SK-N-SH (cell line): ENCODE data around the gene OR52D1. TPM values are rescaled to one million over a fixed set of nuclear protein-coding genes. Genes with fewer than 3 reads are reported as not detected.

Experiments used
- CTCF ChIA-PET: fragments of 300-600, 350-600 bp; formaldehyde crosslinking; extraction: SDS; loops from one replicate; lab custom pipeline; 2021; lab: Yijun Ruan, JAX
- POLR2A ChIA-PET: fragments of 350-600 bp; sonication (Branson Sonifier 250); formaldehyde crosslinking; extraction: SDS; loops from one replicate; lab custom pipeline; 2020; ENCODE audit warnings: antibody characterized with exemption, inconsistent platforms; lab: Yijun Ruan, JAX
- DNase-seq: peaks from one replicate; pipeline ENCODE4 v3.0.0; 2012
- H2AFZ ChIP-seq: fragments of 200-600 bp; sonication (generic); 2 replicates; pipeline ENCODE4 v1.8.1; 2016; ENCODE audit warnings: antibody characterized with exemption, mild to moderate bottlenecking, low read depth
- H3F3A ChIP-seq: fragments of 200-600 bp; sonication (generic); replicated peaks from 2 replicates; pipeline ENCODE3; 2016; ENCODE audit warnings: antibody characterized with exemption, mild to moderate bottlenecking; ENCODE audit not compliant: insufficient read depth
- H3K27ac ChIP-seq, 2 experiments: fragments of 200-500 bp in 1 of 2; fragments of 200-600 bp in 1 of 2; sonication (Bioruptor generic) in 1 of 2; sonication (generic), shearing (Covaris generic) in 1 of 2; 2 replicates each; pipeline versions ENCODE4 v1.5.1 to v1.6.1; 2014 to 2016; ENCODE audit warnings: low read depth in 2 of 2, inconsistent platforms in 1 of 2, low read length in 1 of 2, mild to moderate bottlenecking in 1 of 2, mixed read lengths in 1 of 2
- H3K27me3 ChIP-seq: fragments of 200-600 bp; sonication (generic), shearing (Covaris generic); 2 replicates; pipeline ENCODE4 v1.6.1; 2016; ENCODE audit warnings: mixed run types; ENCODE audit not compliant: insufficient read depth
- H3K36me3 ChIP-seq, 2 experiments: fragments of 200-500 bp in 1 of 2; fragments of 200-600 bp in 1 of 2; sonication (Bioruptor generic) in 1 of 2; sonication (generic) in 1 of 2; replicated peaks in 1 of 2; 2 replicates each; pipeline versions ENCODE3 to v1.5.1; 2014 to 2016; ENCODE audit warnings: low read length in 1 of 2, mild to moderate bottlenecking in 1 of 2; ENCODE audit not compliant: insufficient read depth in 2 of 2, control insufficient read depth in 1 of 2
- H3K4me1 ChIP-seq, 2 experiments: fragments of 200-500 bp in 1 of 2; fragments of 200-600 bp in 1 of 2; sonication (Bioruptor generic) in 1 of 2; sonication (generic), shearing (Covaris generic) in 1 of 2; 2 replicates each; pipeline versions ENCODE4 v1.5.1 to v1.6.1; 2014 to 2016; ENCODE audit warnings: low read depth in 1 of 2, low read length in 1 of 2, mixed run types in 1 of 2; ENCODE audit not compliant: insufficient read depth in 2 of 2, control insufficient read depth in 1 of 2
- H3K4me2 ChIP-seq: fragments of 200-600 bp; sonication (generic), shearing (Covaris generic); 2 replicates; pipeline ENCODE4 v1.6.1; 2017; ENCODE audit warnings: mixed run types
- H3K4me3 ChIP-seq, 2 experiments: fragments of 200-500 bp in 1 of 2; fragments of 200-600 bp in 1 of 2; sonication (Bioruptor generic) in 1 of 2; sonication (generic), shearing (Covaris generic) in 1 of 2; 2 replicates each; pipeline versions ENCODE4 v1.5.1 to v1.8.1; 2014 to 2016; ENCODE audit warnings: low read depth in 2 of 2, inconsistent platforms in 1 of 2, low read length in 1 of 2, mild to moderate bottlenecking in 1 of 2, mixed read lengths in 1 of 2, moderate library complexity in 1 of 2
- H3K79me2 ChIP-seq: fragments of 200-600 bp; sonication (generic); 2 replicates; pipeline ENCODE4 v1.8.1; 2017; ENCODE audit warnings: mild to moderate bottlenecking; ENCODE audit not compliant: insufficient read depth
- H3K9ac ChIP-seq: fragments of 200-600 bp; sonication (generic); 2 replicates; pipeline ENCODE4 v1.6.1; 2017; ENCODE audit warnings: mixed run types
- H3K9me2 ChIP-seq: fragments of 200-600 bp; sonication (generic); 2 replicates; pipeline ENCODE4 v1.6.1; 2017; ENCODE audit warnings: mixed run types
- H3K9me3 ChIP-seq: fragments of 200-600 bp; sonication (generic); 2 replicates; pipeline ENCODE4 v1.6.1; 2017; ENCODE audit warnings: mixed run types, mild to moderate bottlenecking, moderate library complexity
- H4K20me1 ChIP-seq: fragments of 200-600 bp; sonication (generic); 2 replicates; pipeline ENCODE4 v1.6.1; 2017; ENCODE audit warnings: mild to moderate bottlenecking, mixed run types; ENCODE audit not compliant: insufficient read depth
- CTCF ChIP-seq: fragments of 200-600 bp; sonication (generic); IDR thresholded peaks from 2 replicates; pipeline ENCODE4 v1.6.1; 2017; ENCODE audit warnings: antibody characterized with exemption, mild to moderate bottlenecking, moderate library complexity
- ELF1 ChIP-seq: IDR thresholded peaks from 2 replicates; pipeline ENCODE4 v1.4.0; 2012
- FOXJ3 ChIP-seq: sonication (generic); formaldehyde crosslinking; IDR thresholded peaks from 2 replicates; pipeline ENCODE4 v1.5.1; 2020; ENCODE audit warnings: mild to moderate bottlenecking, missing genetic modification reagents
- GATA2 ChIP-seq: sonication (generic); formaldehyde crosslinking; IDR thresholded peaks from 2 replicates; pipeline ENCODE4 v1.5.0; 2020; ENCODE audit warnings: mild to moderate bottlenecking, missing genetic modification reagents
- MEF2A ChIP-seq: IDR thresholded peaks from 2 replicates; pipeline ENCODE4 v1.4.0; 2012; ENCODE audit warnings: low read depth, borderline replicate concordance
- MXI1 ChIP-seq: IDR thresholded peaks from 2 replicates; pipeline ENCODE4 v1.6.1; 2012; ENCODE audit warnings: mild to moderate bottlenecking, low read depth, low read length, improper control_type of control experiment
- NRF1 ChIP-seq: IDR thresholded peaks from 2 replicates; pipeline ENCODE4 v1.6.1; 2012; ENCODE audit warnings: low read depth, mild to moderate bottlenecking, low read length
- RAD21 ChIP-seq: IDR thresholded peaks from 2 replicates; pipeline ENCODE4 v1.6.1; 2012; ENCODE audit warnings: mild to moderate bottlenecking, low read length
- RXRA ChIP-seq: IDR thresholded peaks from 2 replicates; pipeline ENCODE4 v1.4.0; 2012; ENCODE audit warnings: low read depth, mild to moderate bottlenecking, borderline replicate concordance
- SIN3A ChIP-seq: IDR thresholded peaks from 2 replicates; pipeline ENCODE4 v1.6.1; 2012; ENCODE audit warnings: low read depth, mild to moderate bottlenecking, low read length, moderate library complexity, borderline replicate concordance
- TAF1 ChIP-seq: IDR thresholded peaks from 2 replicates; pipeline ENCODE4 v1.6.1; 2012; ENCODE audit warnings: low read depth, mild to moderate bottlenecking, low read length, moderate library complexity, borderline replicate concordance
- TCF12 ChIP-seq: IDR thresholded peaks from 2 replicates; pipeline ENCODE4 v1.4.0; 2012
- TEAD4 ChIP-seq: IDR thresholded peaks from 2 replicates; pipeline ENCODE4 v1.4.0; 2012; ENCODE audit warnings: mild to moderate bottlenecking, borderline replicate concordance; ENCODE audit not compliant: insufficient read depth
- USF1 ChIP-seq: IDR thresholded peaks from 2 replicates; pipeline ENCODE4 v1.4.0; 2012; ENCODE audit warnings: low read depth, borderline replicate concordance
- USF2 ChIP-seq: fragments of 150-350 bp; IDR thresholded peaks from 2 replicates; pipeline ENCODE4 v1.6.1; 2017; ENCODE audit warnings: antibody characterized with exemption, low read length, low read depth, borderline replicate concordance
- YY1 ChIP-seq: IDR thresholded peaks from 2 replicates; pipeline ENCODE4 v1.4.0; 2012; ENCODE audit warnings: low read depth, mild to moderate bottlenecking
- WGBS: methylation state at CpG from one replicate; pipeline ENCODE4 v1.1.6; 2017; ENCODE audit warnings: low lambda C conversion rate; 5-methylcytosine and 5-hydroxymethylcytosine counted together
- polyA plus RNA-seq, 3 experiments: library from polyadenylated mRNA; depleted of rRNA; stranded (reverse); fragments of >200 nt; gene quantifications; 2 replicates each; pipeline ENCODE4 v1.2.3, GENCODE V29; 2012
- TF ChIP-seq, protein P1 (sequence below): IDR thresholded peaks from 2 replicates; pipeline ENCODE4 v1.6.1; 2012; ENCODE audit warnings: mild to moderate bottlenecking, low read depth, low read length, moderate library complexity

OR52D1 gene
- polyA plus RNA-seq, 1 of the 3 experiments (the other 2 are of a cell fraction), result not detected

DNA sequence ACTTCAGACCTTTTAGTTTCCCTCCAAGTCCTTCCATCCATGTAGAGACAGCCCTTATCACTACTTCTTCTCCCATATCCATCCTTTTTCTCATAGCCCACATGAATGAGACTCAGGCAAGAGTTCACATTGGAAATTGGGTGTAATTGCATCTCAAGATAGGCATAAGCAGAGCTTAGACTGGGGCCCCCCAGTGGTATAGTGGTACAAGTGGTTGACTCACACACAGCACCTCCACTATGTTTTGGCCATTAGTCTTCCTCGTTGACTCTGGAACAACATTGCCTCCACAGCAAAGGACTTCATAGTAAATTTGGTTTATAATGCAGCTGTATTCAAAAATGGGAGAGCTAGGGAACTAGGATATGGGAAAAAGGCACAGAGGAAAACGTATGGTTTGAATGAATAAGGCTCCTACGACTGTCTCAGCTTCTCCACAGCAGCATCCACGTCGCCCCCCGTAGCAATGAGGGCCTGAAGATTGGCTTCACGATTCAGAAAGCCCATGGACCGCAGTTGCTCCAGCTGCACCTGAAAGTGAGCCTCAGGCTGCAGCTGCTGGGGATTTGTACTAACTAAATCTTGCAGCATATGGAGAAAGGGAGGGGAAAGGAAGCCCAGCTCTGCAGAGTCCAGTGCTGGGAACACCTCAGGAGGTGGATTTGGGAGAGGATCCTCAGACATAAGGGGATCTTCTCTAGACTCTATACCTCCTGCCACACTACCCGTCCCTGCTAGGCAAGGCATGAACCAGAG, 18.9 kb downstream of the OR52D1 start:
- Histone ChIP-seq H3K27me3 (no peaks in the 10 kb centered on the region), H3K9me3 (no peaks in the 10 kb centered on the region), H3K9me2 (no peaks in the 10 kb centered on the region), H4K20me1 (no peaks in the 10 kb centered on the region), H3K4me3 (no peak overlapping the region), H3K4me1 (no peaks in the 10 kb centered on the region; a peak in 1 of 4 replicates), H3F3A (no peaks in the 10 kb centered on the region), H3K79me2 (no peaks in the 10 kb centered on the region), H3K27ac (no peak overlapping the region), H3K9ac (no peak overlapping the region), H3K4me2 (no peak overlapping the region), H2AFZ (no peak overlapping the region), H3K36me3 (no peaks in the 10 kb centered on the region)
- ChIA-PET POLR2A (no interaction called here), CTCF (interaction anchor here (1.5 kb wide), 1 partner anchor 31 kb away, joined by 7 read pairs; no protein-coding TSS in a partner anchor)
- DNase-seq, result no peak
- no peak for TF ChIP-seq YY1
- TF ChIP-seq MEF2A, result no peak
- WGBS, result under 1% methylated on average over 9 of the region's 9 CpGs

GRCh38 chr11:5507933-5508305, 19.4 kb downstream of the OR52D1 start:
- H2AFZ ChIP-seq, result no peak overlapping the region
- TF ChIP-seq GATA2 (CRISPR knock-in tag) (no peak), RAD21 (no peak), RXRA (no peak), NRF1 (no peak), TCF12 (no peak), CTCF (no peak), SIN3A (no peak), MXI1 (no peak), FOXJ3 (CRISPR knock-in tag) (no peak), TEAD4 (no peak), USF2 (no peak), ELF1 (no peak), USF1 (no peak), TAF1 (no peak)
- TF ChIP-seq, protein P1, sequence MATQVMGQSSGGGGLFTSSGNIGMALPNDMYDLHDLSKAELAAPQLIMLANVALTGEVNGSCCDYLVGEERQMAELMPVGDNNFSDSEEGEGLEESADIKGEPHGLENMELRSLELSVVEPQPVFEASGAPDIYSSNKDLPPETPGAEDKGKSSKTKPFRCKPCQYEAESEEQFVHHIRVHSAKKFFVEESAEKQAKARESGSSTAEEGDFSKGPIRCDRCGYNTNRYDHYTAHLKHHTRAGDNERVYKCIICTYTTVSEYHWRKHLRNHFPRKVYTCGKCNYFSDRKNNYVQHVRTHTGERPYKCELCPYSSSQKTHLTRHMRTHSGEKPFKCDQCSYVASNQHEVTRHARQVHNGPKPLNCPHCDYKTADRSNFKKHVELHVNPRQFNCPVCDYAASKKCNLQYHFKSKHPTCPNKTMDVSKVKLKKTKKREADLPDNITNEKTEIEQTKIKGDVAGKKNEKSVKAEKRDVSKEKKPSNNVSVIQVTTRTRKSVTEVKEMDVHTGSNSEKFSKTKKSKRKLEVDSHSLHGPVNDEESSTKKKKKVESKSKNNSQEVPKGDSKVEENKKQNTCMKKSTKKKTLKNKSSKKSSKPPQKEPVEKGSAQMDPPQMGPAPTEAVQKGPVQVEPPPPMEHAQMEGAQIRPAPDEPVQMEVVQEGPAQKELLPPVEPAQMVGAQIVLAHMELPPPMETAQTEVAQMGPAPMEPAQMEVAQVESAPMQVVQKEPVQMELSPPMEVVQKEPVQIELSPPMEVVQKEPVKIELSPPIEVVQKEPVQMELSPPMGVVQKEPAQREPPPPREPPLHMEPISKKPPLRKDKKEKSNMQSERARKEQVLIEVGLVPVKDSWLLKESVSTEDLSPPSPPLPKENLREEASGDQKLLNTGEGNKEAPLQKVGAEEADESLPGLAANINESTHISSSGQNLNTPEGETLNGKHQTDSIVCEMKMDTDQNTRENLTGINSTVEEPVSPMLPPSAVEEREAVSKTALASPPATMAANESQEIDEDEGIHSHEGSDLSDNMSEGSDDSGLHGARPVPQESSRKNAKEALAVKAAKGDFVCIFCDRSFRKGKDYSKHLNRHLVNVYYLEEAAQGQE, result no peak
- WGBS, result 2% methylated on average over 4 of the region's 6 CpGs
- no peaks in the 10 kb centered on the region for H3K36me3 ChIP-seq
- ChIA-PET POLR2A (no interaction called here), CTCF (interaction anchor here (1.5 kb wide), 1 partner anchor 31 kb away, joined by 7 read pairs; no protein-coding TSS in a partner anchor)
- no peak for DNase-seq
- H3K27ac ChIP-seq, result no peak overlapping the region
- no peaks in the 10 kb centered on the region for H3K9me2 ChIP-seq
- no peaks in the 10 kb centered on the region for H3F3A ChIP-seq
- no peak overlapping the region for H3K4me3 ChIP-seq
- H4K20me1 ChIP-seq, result no peaks in the 10 kb centered on the region
- no peak overlapping the region for H3K4me2 ChIP-seq
- H3K9ac ChIP-seq, result no peak overlapping the region
- H3K79me2 ChIP-seq, result no peaks in the 10 kb centered on the region
- no peaks in the 10 kb centered on the region; a peak in 1 of 4 replicates for H3K4me1 ChIP-seq
- no peaks in the 10 kb centered on the region for H3K27me3 ChIP-seq
- no peaks in the 10 kb centered on the region for H3K9me3 ChIP-seq
